Hematopoietic multipotent progenitor cell (in vitro differentiated cells): ENCODE results near the gene GOLGA1. TPM values are rescaled to one million over a fixed set of nuclear protein-coding genes. Genes with fewer than 3 reads are reported as not detected.
A peak's percentile ranks its signal among the peaks of the same experiment; 100 is the strongest.

ENCODE experiments used
- DNase-seq, 3 donors: peaks; one replicate each; pipeline ENCODE4 v3.0.0-alpha.2; 2011 to 2015; ENCODE audit warnings: low read depth in 2 of 3, low spot score in 2 of 3
- total RNA-seq: library from RNA; depleted of rRNA; stranded (reverse); fragments of >200 nt; gene quantifications from one replicate; pipeline ENCODE4 v1.2.3, GENCODE V29; 2012

GOLGA1 gene
- total RNA-seq, 1 donor: 7.5 TPM

DNA sequence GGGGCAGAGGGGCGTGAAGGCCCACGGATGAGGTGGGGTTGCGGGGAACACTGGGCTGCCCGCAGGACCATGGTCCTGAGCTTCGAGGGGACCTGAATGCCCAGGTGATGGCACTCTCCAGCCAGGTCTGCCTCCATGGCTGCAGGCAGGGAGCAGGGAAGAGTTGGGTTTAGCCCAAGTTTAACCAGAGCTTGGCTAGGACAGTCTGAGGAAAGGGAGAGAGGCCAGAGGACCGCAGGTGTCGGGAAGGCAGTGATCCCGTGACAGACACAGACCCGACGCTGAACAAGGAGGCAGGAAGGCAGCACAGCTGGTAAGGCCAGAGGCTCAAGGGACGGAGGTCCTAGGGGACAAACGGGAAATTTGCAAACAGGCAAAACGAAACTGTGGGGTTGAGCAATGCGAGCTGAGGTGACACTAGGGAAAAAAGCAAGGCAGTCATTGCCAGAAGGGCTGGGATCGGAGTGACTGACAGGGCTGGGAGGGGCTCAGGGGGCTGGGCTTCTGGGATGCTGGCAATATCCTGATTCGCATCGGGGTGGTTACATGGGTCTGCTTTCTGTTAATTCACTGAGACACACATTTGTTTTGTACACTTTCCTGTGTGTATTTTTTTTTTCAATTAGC, 53.9 kb downstream of the GOLGA1 start:
- DNase-seq: no peak

- DNase-seq: no peak
These were observed 54.4 kb downstream of the GOLGA1 start for GRCh38 chr9:124886461-124886860.

- DNase-seq: no peak
These were observed 55.3 kb downstream of the GOLGA1 start for GRCh38 chr9:124885551-124885950.

DNA sequence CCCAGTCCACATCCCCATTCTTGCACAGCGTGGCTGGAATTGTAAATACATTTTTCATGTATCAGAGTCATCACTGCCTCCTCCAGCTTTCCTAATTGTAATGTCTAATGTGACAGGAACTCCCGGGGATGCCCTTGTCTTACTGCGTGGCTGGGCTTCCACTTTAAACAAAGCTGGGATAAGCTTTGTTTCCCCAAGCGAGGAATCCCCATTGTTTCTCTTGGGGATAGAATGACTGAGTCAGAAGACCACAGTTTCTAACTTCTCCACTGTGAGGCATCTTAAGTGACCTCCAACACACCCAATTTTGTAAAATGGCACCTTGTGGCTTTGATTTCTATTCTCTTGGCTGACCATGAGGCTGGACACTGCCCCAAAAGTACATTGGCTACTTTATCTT, 56.5 kb downstream of the GOLGA1 start:
- no peak for DNase-seq

DNA sequence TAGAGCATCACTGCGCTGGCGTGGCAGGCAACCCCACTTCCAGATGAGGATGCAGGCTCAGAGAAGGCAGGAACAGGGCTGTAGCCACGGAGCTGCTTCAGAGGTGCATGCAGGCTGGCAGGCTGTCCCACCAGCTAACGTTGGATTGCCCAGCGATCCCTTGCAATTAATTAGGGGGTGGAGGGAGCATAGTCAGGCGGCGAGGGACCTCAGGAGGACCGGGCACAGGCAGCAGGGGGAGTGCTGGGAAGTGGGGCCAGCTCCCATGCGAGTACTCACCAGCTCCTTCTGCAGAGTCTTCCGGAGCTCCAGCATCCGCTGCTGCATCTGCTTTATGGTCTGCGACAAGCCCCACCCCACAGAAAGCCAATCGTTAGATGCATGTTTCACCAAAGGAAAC, 58.7 kb downstream of the GOLGA1 start:
- no peak for DNase-seq

DNA sequence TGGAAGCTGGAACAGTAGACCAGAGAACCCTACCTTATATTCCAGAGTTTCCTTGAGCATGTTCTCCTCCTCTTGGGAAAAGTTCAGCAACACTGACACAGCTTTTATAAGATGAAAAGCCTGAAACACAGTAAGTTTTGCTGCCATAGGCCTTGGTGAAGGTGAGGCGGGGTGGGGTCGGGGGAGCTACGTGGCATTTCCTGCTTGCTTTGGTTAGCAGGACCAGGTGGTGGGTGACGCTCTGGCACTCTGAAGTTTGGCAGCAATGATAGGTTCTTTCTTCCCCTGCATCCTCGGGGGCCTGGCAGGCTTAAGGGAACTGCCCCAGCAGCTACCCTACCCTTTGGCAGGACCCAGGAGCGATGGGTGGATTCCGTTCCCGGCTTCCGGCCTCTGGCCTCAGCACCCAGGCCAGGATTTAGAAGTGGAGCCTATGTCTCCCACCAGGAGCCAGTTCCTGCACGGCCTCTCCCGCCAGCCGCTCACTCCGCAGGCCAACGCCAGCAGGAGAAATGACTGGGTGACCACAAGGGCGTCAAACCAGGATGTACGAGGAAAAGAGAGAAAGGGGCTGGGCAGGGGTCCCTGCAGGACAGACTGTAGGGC, 59.6 kb downstream of the GOLGA1 start:
- DNase-seq: no peak

GRCh38 chr9:124880501-124880900, 60.4 kb downstream of the GOLGA1 start:
- DNase-seq: no peak

DNA sequence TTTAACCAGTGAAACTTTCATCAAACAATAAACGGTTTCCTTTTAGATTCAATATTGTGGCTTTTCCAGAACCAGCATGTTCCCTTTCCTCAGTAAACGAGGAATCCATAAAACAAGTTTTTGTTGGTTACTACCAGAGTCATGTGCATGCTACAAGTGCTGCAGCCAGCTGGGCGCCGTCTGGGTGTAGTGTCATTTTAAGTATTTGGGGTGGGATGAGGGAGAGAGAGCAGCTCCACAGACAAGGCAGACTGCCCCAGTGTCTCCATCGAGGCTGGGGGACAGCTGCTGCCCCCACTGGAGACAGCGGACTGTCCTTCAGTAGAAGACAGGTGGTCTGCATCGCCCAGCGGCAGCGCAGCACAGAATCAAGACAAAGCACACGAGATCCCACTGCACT, 61.7 kb downstream of the GOLGA1 start:
- no peak for DNase-seq

DNA sequence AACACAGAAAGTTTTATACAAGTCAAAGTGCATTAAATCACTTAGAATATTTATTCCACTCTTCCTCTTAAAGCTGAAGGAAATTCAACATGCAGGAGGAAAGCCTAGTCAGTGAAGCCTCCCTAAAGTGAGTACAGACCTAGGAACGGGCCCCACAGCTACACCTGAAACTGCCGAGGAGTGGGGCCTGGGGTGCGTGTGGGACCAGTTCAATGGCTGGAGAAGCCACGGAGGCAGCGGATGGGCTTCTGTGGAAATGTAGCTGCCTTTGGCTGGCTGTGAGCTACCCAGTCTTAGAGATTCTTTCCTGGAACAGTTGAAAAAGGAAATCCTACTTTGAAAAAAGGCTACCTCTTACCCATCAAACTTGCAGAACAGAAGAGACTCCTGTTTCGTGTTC, 62.4 kb downstream of the GOLGA1 start:
- no peak for DNase-seq

DNA sequence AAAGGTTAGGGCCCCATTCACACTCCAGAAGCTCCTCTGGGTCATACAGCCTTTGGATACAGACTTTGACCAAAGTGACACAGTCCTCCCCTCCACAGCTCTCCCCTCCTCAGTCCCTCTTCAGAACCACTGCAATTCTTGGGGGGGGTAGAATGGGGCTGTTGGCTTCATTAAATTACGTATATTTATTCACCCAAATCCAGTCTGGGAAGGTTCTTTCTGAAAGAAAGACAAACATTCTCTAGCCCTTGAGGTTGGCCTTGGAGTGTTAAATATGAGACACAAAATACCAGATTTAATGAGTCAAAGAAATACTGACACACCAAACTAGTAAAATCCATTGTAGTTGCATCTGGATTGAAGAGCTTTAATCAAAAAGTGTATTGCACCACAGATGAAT, 62.9 kb downstream of the GOLGA1 start:
- no peak for DNase-seq

DNA sequence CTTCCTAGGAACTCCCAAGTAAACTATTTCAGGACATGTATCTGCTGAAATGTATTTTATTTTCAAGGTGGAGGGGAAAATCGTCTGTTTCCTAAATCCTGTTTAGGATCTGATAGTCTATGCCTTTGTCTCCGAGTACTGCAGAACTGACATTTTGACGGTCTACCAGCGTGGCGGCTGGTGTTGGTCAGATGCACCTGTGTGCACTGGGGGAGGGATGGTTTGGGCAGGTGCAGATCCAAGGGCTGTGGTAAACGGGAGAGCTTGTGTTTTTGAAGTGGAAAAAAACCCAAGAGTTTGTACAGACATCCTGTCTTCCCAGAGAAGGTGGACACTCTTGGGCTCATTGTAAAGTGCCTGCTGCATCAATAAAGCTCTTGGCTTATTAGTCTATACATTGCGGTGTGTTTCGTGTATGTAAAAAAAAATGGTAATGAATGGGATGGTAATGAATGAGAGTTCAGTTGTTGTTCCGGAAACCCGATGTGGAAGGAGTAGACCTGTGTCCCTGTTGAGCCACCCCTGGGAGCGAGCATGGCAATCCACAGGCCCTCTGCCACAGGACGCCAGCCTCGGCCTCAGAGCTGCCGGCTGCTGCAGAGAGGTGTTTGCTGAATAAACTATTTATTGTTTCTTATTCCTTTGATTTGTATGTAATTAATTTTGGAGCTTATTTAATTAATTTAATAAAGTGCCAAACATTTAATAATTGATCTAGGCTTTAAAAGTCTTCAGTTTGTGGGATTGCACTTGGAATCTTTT, 63.7 kb downstream of the GOLGA1 start:
- no peak for DNase-seq

DNA sequence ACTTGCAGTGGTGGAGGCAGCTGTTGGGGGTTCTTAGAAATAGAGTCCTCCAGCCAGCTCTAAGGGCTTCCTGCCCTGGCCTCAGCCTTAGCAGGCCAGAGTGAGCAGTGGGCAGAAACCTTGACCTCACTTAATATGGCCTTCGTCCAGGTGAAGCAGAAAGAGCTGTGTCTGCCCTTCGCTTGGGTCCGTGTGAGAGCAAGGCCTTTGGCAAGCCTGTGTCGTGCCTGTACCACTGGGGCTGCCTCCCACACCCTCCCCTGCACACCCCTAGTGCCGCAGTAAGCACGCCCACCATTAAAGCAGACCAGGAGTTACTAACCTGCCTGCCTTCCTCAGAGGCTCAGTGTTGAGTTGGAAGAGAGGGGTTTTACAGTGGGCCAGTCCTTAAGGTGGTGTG, 65.4 kb downstream of the GOLGA1 start:
- DNase-seq: no peak

DNA sequence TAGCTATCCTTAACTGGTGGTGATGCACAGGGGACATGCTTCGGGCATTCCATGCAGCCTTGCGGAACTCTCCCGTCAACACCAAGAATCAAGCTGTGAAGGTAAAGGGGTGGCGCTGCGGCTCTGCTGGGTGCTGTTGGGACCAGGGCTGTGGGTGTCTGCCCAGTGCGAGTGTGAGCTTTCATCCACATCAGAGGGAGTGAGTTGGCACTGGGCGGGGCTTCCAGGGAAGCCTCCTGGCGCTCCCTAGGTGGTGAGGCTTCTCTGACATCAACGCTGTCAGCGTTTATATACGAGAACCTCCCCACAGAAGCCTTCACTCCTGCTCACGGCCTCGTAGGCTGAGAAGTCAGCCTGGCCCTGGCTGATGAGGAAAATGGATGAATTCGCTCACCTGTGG, 67.2 kb downstream of the GOLGA1 start:
- no peak for DNase-seq

DNA sequence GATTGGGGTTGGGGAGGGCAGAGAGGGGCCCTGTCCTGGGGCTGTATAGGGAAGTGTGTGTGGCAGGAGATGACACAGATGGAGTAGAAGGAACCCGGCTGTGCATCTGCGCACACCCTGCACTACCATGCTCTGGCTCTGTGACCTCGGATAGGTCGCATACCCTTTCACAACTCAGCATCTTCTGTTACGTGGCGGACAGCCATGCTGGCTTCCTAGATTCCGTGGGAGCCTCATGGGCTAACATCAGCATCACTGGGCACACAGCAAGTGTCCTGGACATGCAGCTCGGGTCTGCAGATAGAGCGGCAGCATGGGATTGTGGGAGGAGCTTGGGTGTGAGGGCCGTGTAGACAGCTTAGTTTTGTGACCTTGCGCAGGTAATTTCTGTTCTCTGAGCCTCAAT, 69.7 kb downstream of the GOLGA1 start:
- DNase-seq: no peak

DNA sequence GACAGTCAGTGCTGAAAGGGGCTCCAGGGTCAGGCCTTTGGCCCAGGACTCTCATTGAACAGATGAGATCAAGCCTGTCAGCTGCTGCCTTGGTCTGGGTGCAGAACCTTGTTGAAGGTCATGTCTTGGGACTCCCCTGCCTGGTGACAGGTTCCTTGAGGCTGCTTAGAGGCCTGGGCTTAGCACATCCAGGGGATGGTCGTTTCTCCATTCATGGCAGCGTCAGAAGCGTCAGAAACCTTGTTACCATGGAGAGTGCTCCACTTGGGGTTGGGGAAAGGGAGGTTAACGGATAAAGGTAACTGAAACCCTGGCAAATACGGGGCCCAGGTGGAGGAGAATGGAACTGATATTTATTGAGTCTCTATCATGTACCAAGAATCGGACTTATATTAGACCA, 70.2 kb downstream of the GOLGA1 start:
- peak in 1 of 3 donors; percentile 19 for DNase-seq

GRCh38 chr9:124869986-124870560, 70.8 kb downstream of the GOLGA1 start:
- DNase-seq: peak in 2 of 3 donors; percentile 80 to 82

DNA sequence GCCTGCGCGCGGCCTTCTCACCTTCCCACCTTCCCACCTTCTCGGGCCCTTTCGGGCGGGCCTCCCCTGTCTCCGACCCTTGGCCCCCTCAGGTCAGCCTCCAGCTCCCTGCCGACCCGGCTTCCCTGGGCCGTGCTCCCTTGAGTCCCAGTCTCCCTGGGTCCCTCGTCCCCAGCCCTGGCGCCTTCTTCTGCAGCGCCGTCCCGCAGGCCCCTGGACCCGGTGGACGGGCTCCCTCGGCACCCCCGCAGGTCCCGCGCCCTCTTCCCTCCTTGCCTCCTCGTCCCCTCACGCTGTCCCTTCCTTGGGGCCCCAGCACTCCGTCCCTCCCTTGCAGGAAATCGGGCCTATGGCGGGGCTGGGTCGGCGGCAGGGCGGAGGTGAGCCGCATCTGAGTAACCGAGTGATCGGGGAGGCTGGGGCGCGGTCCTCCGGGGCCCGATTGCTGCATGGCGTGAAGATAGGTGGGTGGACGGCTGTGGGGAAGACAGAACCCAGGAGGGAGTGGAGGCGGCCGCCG, 71.4 kb downstream of the GOLGA1 start:
- no peak for DNase-seq

DNA sequence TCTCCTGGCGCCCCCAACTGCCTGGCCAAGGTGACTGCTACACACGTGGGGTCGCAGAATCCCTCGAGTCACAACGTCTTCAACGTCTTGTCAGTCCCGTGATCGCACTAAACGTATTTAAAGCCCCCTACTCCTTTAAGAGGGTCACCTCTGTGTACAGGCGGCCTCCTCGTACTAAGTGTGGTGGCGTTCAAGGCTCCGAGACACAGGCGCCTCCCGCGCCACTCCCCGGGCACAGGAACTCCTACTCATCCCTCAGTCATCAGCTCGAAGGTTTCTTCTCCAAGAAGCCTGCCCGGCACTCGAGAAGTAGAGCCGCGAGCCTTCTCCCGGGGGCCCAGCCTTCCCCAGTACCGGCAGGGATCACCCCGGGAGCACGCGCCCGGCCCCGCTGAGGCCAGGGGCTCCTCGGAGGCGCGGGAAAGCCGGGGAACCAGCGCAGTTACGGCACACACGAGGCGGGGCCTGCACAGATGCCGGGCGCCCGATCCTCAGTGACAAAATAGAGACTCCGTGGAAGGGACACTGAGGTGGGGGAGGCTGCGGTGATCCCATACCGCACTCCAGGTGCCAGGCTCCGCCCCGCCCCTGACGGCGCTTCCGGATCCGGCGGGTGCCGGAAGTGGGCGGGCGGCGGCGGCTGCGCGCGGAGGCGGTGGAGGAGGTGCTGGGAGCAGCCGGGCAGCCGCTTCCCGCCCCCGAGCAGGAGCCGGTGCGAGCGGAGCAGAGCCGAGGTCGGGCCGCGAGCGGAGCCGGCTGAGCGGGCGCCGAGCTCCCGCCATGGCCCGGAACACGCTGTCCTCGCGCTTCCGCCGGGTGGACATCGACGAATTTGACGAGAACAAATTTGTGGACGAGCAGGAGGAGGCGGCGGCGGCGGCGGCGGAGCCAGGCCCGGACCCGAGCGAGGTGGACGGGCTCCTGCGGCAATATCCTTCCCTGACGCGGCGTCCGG, 72.1 kb downstream of the GOLGA1 start:
- DNase-seq: peak; percentile 75 to 94 (median 91)

DNA sequence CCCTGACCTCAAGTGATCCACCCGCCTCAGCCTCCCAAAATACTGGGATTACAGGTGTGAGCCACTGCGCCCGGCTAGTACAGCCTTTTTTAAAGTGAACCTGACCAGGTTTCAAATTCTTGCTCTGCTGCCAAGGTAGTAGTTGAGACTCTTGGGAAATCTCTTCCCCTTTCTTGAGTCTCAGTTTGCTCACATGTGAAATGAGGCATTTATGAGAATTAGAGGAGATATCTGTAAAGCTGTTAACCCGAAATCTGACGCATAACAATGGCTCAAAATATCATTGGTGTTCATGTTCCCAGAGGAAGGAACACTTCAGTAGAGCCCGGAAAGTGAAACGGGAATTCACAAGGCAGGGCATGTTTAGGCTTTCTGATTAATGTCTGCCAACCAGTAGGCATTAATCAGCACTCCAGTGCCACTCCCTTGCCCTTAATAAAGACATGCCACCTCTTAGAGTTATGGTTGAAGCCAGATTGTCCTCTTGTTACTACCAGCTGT, 77.5 kb downstream of the GOLGA1 start:
- no peak for DNase-seq
